DOHH2 (cell line): ENCODE measurements around the gene ANAPC16.
"Not testable (repeated sequence)": the region's sequence is repeated elsewhere in the genome, so short reads cannot be mapped to it uniquely, and the experiment has no call there.

Source experiments
- H3F3A ChIP-seq: fragments of 200-600 bp; sonication (generic), shearing (Covaris generic); 2 replicates; pipeline ENCODE4 v1.6.0; 2016; ENCODE audit warnings: antibody characterized with exemption, mild to moderate bottlenecking; ENCODE audit not compliant: control insufficient read depth, insufficient read depth
- H3K27ac ChIP-seq: fragments of 200-600 bp; sonication (generic); 2 replicates; pipeline ENCODE4 v1.5.1; 2014; ENCODE audit warnings: low read depth, mild to moderate bottlenecking, low read length, moderate library complexity
- H3K27me3 ChIP-seq: fragments of 200-600 bp; sonication (generic); 2 replicates; pipeline ENCODE4 v1.6.1; 2014; ENCODE audit warnings: mild to moderate bottlenecking, low read length, mixed read lengths; ENCODE audit not compliant: control insufficient read depth
- H3K36me3 ChIP-seq: fragments of 200-600 bp; sonication (generic); 2 replicates; pipeline ENCODE4 v1.6.1; 2014; ENCODE audit warnings: mild to moderate bottlenecking, low read length, moderate library complexity, mixed read lengths; ENCODE audit not compliant: control insufficient read depth
- H3K4me1 ChIP-seq: fragments of 200-600 bp; sonication (generic); 2 replicates; pipeline ENCODE4 v1.6.1; 2014; ENCODE audit warnings: mild to moderate bottlenecking, low read length, mixed read lengths; ENCODE audit not compliant: control insufficient read depth
- H3K4me2 ChIP-seq: fragments of 200-600 bp; sonication (generic); 2 replicates; pipeline ENCODE4 v1.6.0; 2014; ENCODE audit warnings: mild to moderate bottlenecking, low read length, moderate library complexity
- H3K4me3 ChIP-seq: fragments of 200-600 bp; sonication (generic); 2 replicates; pipeline ENCODE4 v1.5.1; 2014; ENCODE audit warnings: mild to moderate bottlenecking, low read length, mixed read lengths
- H3K79me2 ChIP-seq: fragments of 200-600 bp; sonication (generic); 2 replicates; pipeline ENCODE4 v1.6.1; 2014; ENCODE audit warnings: mild to moderate bottlenecking, low read length, mixed read lengths; ENCODE audit not compliant: control insufficient read depth
- H3K9me2 ChIP-seq: fragments of 200-600 bp; sonication (generic); replicated peaks from 2 replicates; pipeline ENCODE4 v1.6.1; 2014; ENCODE audit warnings: mild to moderate bottlenecking, low read length, mixed read lengths; ENCODE audit not compliant: control insufficient read depth
- H3K9me3 ChIP-seq: fragments of 200-600 bp; sonication (generic); 2 replicates; pipeline ENCODE4 v1.6.1; 2014; ENCODE audit warnings: antibody characterized with exemption, low read length, mixed read lengths; ENCODE audit not compliant: control insufficient read depth, insufficient read depth
- H4K20me1 ChIP-seq: fragments of 200-600 bp; sonication (generic); 2 replicates; pipeline ENCODE4 v1.6.0; 2014; ENCODE audit warnings: low read depth, mild to moderate bottlenecking, antibody characterized with exemption, low read length, moderate library complexity; ENCODE audit not compliant: control insufficient read depth, insufficient read depth
- EZH2phosphoT487 ChIP-seq: fragments of 200-600 bp; sonication (generic); IDR thresholded peaks from 2 replicates; pipeline ENCODE4 v1.6.1; 2017; ENCODE audit warnings: borderline replicate concordance, mild to moderate bottlenecking, antibody characterized with exemption, low read length, moderate library complexity, mixed read lengths
- TF ChIP-seq, protein P1 (sequence below): fragments of 200-600 bp; sonication (generic); IDR thresholded peaks from one replicate; pipeline ENCODE4 v1.5.1; 2014; ENCODE audit warnings: antibody characterized with exemption, mild to moderate bottlenecking, low read depth, low read length; ENCODE audit not compliant: poor library complexity, severe bottlenecking

Gene ANAPC16

DNA sequence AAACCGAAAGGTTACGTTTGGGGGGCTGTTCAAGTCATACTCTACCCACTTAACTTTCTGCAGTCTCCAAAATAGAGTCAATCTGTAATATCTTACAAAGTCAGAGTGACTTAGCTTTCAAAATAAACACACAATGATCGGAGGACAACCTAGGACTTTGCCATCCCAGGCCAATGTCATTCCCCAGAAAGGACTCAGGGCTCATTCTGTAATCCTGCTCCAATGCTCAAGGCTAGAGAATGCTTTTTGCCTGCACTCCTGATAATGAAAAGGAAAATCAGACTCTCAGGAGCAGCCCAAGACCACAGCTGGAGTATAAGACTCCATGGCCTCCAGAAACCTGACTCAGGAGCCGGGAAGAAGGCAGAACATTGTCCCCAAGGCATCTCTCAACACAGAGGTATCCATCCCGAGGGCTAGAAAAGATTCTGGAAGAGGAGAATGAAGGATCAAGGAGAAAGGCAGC lies 28.8 kb downstream of the ANAPC16 start:
- TF ChIP-seq, protein P1, sequence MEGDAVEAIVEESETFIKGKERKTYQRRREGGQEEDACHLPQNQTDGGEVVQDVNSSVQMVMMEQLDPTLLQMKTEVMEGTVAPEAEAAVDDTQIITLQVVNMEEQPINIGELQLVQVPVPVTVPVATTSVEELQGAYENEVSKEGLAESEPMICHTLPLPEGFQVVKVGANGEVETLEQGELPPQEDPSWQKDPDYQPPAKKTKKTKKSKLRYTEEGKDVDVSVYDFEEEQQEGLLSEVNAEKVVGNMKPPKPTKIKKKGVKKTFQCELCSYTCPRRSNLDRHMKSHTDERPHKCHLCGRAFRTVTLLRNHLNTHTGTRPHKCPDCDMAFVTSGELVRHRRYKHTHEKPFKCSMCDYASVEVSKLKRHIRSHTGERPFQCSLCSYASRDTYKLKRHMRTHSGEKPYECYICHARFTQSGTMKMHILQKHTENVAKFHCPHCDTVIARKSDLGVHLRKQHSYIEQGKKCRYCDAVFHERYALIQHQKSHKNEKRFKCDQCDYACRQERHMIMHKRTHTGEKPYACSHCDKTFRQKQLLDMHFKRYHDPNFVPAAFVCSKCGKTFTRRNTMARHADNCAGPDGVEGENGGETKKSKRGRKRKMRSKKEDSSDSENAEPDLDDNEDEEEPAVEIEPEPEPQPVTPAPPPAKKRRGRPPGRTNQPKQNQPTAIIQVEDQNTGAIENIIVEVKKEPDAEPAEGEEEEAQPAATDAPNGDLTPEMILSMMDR = no peak
- no peak for TF ChIP-seq EZH2phosphoT487
- Histone ChIP-seq H3K9me2 (no peaks in the 10 kb centered on the region), H3F3A (peaks cover 29% of the 10 kb centered on the region), H3K4me3 (no peak overlapping the region), H3K27me3 (no peaks in the 10 kb centered on the region), H4K20me1 (no peaks in the 10 kb centered on the region), H3K27ac (no peak overlapping the region), H3K79me2 (no peaks in the 10 kb centered on the region), H3K4me1 (peaks cover 58% of the 10 kb centered on the region), H3K4me2 (0 out of 2 replicates have a peak overlapping the region, but pooled peaks have one; percentile 1), H3K9me3 (no peaks in the 10 kb centered on the region), H3K36me3 (no peaks in the 10 kb centered on the region)

DNA sequence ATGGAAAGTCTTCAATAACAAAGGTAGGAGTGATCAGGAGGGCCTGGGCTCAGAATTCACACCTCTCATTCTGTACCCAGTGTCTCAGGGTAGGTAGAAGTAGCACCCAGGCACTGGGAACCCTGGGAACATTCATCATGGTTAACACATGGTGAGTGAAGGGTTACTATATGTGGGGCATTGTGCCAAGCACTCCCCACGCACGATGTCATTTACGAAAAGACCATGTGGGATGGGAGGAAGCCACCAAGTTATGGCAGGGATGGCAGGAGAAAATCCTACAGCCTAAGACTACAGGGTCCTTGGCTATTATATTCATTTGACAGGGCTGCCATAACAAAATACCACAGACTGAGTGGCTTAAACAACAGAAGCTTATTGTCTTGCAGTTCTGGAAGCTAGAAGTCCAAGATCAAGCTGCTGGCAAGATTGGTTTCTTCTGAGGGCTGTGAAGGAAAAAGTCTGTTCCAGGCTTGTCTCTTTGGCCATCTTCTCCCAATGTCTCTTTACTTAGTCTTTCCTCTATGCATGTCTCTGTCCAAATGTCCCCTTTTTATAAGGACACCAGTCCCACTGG lies 30.2 kb downstream of the ANAPC16 start:
- Histone ChIP-seq H3K79me2 (no peaks in the 10 kb centered on the region), H3K27ac (peak overlapping the region; percentile 27; the same call in 1 of the 2 replicates), H3F3A (peaks cover 33% of the 10 kb centered on the region), H3K4me2 (no peak overlapping the region), H3K27me3 (no peaks in the 10 kb centered on the region), H3K9me3 (no peaks in the 10 kb centered on the region), H3K36me3 (no peaks in the 10 kb centered on the region), H4K20me1 (no peaks in the 10 kb centered on the region), H3K9me2 (no peaks in the 10 kb centered on the region), H3K4me1 (peaks cover 72% of the 10 kb centered on the region), H3K4me3 (no peak overlapping the region)
- TF ChIP-seq, protein P1 = no peak
- no peak for TF ChIP-seq EZH2phosphoT487

DNA sequence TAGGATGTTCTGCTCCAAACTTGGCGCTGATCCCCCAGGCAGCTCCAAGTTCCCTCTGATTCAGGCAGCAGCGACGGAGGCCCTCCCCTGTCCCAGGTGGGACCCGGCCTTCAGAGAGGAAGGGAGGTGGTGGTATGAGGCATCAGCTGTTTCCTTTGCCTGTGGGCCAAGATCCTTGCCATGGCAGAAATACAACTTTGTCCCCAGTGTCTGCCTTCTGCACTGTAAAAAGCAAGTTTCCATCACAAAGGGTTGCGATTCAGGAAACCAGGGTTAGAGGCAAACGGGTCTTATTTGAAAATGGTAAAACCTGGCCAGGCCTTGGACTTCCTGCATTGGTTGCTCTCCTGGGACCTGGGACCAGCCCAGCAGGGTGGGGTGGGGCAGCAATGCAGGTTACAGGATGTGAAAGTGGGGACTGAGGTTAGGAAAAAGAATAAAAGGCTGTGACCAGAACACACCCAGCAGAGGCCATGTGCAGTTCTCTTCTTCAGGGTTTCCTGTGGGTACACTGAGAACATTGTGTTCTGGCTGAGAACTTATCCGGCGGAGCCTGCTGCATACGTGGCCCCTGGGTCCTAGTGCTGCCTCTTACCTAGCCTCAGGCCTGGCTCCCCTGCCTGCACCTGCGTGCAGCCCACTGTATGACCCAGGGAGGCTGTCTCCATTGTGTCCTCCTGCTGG lies 32.8 kb downstream of the ANAPC16 start:
- no peaks in the 10 kb centered on the region for H3K36me3 ChIP-seq
- H3K4me3 ChIP-seq = peak overlapping the region; percentile 75
- TF ChIP-seq, protein P1 = no peak
- no peak for TF ChIP-seq EZH2phosphoT487
- H3K4me1 ChIP-seq = peaks cover 73% of the 10 kb centered on the region
- no peaks in the 10 kb centered on the region for H3K79me2 ChIP-seq
- H3K27me3 ChIP-seq = no peaks in the 10 kb centered on the region
- H3K4me2 ChIP-seq = peak overlapping the region; percentile 94
- H3K9me3 ChIP-seq = no peaks in the 10 kb centered on the region
- peaks cover 35% of the 10 kb centered on the region for H3F3A ChIP-seq
- H3K27ac ChIP-seq = peak overlapping the region; percentile 97
- no peaks in the 10 kb centered on the region for H3K9me2 ChIP-seq
- no peaks in the 10 kb centered on the region for H4K20me1 ChIP-seq

DNA sequence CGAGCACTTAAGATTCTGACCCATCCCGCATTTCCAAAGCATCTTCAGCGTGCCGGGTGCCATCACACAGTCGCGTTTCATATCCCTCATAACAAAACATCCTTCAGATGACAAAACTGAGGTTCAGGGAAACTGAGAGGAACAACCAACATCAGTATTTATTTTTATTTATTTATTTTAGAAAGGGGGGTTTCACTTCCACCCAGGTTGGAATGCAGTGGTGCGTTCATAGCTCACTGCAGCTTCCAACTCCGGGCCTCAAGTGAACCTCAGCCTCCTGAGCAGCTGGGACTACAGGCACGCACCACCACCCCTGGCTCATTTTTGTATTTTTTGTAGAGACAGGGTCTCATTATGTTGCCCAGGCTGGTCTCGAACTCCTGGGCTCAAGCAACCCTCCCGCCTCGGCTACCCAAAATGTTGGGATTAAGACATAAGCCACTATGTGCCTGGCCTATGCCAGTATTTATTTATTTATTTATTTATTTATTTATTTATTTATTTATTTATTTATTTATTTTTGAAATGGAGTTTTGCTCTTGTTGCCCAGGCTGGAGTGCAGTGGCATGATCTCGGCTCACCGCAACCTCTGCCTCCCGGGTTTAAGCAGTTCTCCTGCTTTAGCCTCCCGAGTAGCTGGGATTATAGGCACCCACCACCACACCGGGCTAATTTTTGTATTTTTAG lies 33.5 kb downstream of the ANAPC16 start:
- Histone ChIP-seq H3K4me3 (peak overlapping the region; percentile 75), H3K4me1 (peaks cover 69% of the 10 kb centered on the region)
- not testable (repeated sequence) for H3K27me3 ChIP-seq

More for the DNA sequence above, 33.5 kb downstream of the ANAPC16 start:
- H4K20me1 ChIP-seq, H3K79me2 ChIP-seq, H3K36me3 ChIP-seq, H3K9me2 ChIP-seq, H3K9me3 ChIP-seq: not testable (repeated sequence)
- peak overlapping the region; percentile 94 for H3K4me2 ChIP-seq
- H3F3A ChIP-seq = peaks cover 32% of the 10 kb centered on the region
- peak overlapping the region; percentile 97 for H3K27ac ChIP-seq
